GM23338 (cell line): ENCODE measurements around the gene FRMPD1. TPM values are rescaled to one million over a fixed set of nuclear protein-coding genes. Genes with fewer than 3 reads are reported as not detected.

ENCODE experiments used
- ATAC-seq: fragments of 200-7000 bp; cut with Tn5 transposase; 3 replicates; pipeline ENCODE4 v1.9.1; 2020
- DNase-seq: peaks from one replicate; pipeline ENCODE4 v3.0.0-alpha.2; 2015; ENCODE audit warnings: low spot score
- H2AFZ ChIP-seq: fragments of 200-600 bp; sonication (generic); 2 replicates; pipeline ENCODE4 v1.8.0; 2016; ENCODE audit warnings: antibody characterized with exemption, mild to moderate bottlenecking, moderate library complexity
- H3F3A ChIP-seq: fragments of 200-600 bp; sonication (generic); replicated peaks from 2 replicates; pipeline ENCODE4 v1.8.0; 2017; ENCODE audit warnings: antibody characterized with exemption, mixed run types, low read depth
- H3K27ac ChIP-seq: fragments of 200-600 bp; sonication (generic); 2 replicates; pipeline ENCODE4 v1.6.1; 2016; ENCODE audit warnings: low read depth
- H3K27me3 ChIP-seq: fragments of 200-600 bp; sonication (generic); 2 replicates; pipeline ENCODE4 v1.8.0; 2016; ENCODE audit warnings: mild to moderate bottlenecking, mixed run types, moderate library complexity; ENCODE audit not compliant: insufficient read depth
- H3K36me3 ChIP-seq: fragments of 200-600 bp; sonication (generic); 2 replicates; pipeline ENCODE4 v1.8.0; 2016; ENCODE audit warnings: mild to moderate bottlenecking; ENCODE audit not compliant: insufficient read depth
- H3K4me1 ChIP-seq: fragments of 200-600 bp; sonication (generic); 2 replicates; pipeline ENCODE4 v1.8.0; 2016; ENCODE audit warnings: mild to moderate bottlenecking, moderate library complexity; ENCODE audit not compliant: insufficient read depth
- H3K4me2 ChIP-seq: fragments of 200-600 bp; sonication (generic); 2 replicates; pipeline ENCODE4 v1.7.1; 2017; ENCODE audit warnings: mixed run types
- H3K4me3 ChIP-seq: fragments of 200-600 bp; sonication (generic); 2 replicates; pipeline ENCODE4 v1.6.1; 2016; ENCODE audit warnings: mixed run types
- H3K79me2 ChIP-seq: fragments of 200-600 bp; sonication (generic); replicated peaks from 2 replicates; pipeline ENCODE4 v1.8.0; 2017; ENCODE audit warnings: mild to moderate bottlenecking; ENCODE audit not compliant: insufficient read depth
- H3K9me2 ChIP-seq: fragments of 200-600 bp; sonication (generic); 2 replicates; pipeline ENCODE4 v1.8.0; 2017; ENCODE audit not compliant: insufficient read depth
- H4K20me1 ChIP-seq: fragments of 200-600 bp; sonication (generic); replicated peaks from 2 replicates; pipeline ENCODE4 v1.8.0; 2017; ENCODE audit warnings: mild to moderate bottlenecking; ENCODE audit not compliant: insufficient read depth
- H3K27ac Mint-ChIP-seq: 2 replicates; pipeline ENCODE4 v1.8.0; 2020; ENCODE audit warnings: inconsistent platforms, mild to moderate bottlenecking, moderate library complexity, mixed read lengths
- H3K27me3 Mint-ChIP-seq: 3 replicates; pipeline ENCODE4 v1.8.0; 2022; ENCODE audit warnings: low read depth, mild to moderate bottlenecking, moderate library complexity, mixed read lengths, inconsistent platforms; ENCODE audit not compliant: insufficient read depth, poor library complexity
- H3K36me3 Mint-ChIP-seq: 3 replicates; pipeline ENCODE4 v1.8.0; 2021; ENCODE audit warnings: low read depth, mild to moderate bottlenecking, inconsistent platforms, moderate library complexity, mixed read lengths
- H3K4me1 Mint-ChIP-seq: 3 replicates; pipeline ENCODE4 v1.8.0; 2020; ENCODE audit warnings: mild to moderate bottlenecking, inconsistent platforms, mixed read lengths
- H3K4me3 Mint-ChIP-seq: 3 replicates; pipeline ENCODE4 v1.8.0; 2021; ENCODE audit warnings: moderate library complexity, mild to moderate bottlenecking, inconsistent platforms, mixed read lengths
- H3K9me3 Mint-ChIP-seq: 3 replicates; pipeline ENCODE4 v1.8.0; 2020; ENCODE audit warnings: moderate library complexity, mild to moderate bottlenecking, inconsistent platforms, mixed read lengths
- CREB1 ChIP-seq: fragments of 250-450 bp; sonication (Bioruptor Pico); IDR thresholded peaks from 2 replicates; pipeline ENCODE4 v1.5.0; 2020; ENCODE audit warnings: low read depth, mild to moderate bottlenecking, moderate library complexity
- EZH2phosphoT487 ChIP-seq: fragments of 200-600 bp; sonication (generic); IDR thresholded peaks from one replicate; pipeline ENCODE4 v1.8.1; 2018; ENCODE audit warnings: antibody characterized with exemption; ENCODE audit not compliant: unreplicated experiment
- JUNB ChIP-seq: IDR thresholded peaks from one replicate; pipeline ENCODE4 v1.6.1; 2016; ENCODE audit warnings: antibody characterized with exemption; ENCODE audit not compliant: unreplicated experiment
- NANOG ChIP-seq: IDR thresholded peaks from 2 replicates; pipeline ENCODE4 v1.6.1; 2016; ENCODE audit warnings: antibody characterized with exemption, borderline replicate concordance
- POLR2AphosphoS5 ChIP-seq: IDR thresholded peaks from 2 replicates; pipeline ENCODE4 v1.6.1; 2016; ENCODE audit warnings: antibody characterized with exemption, low read depth
- STAT1 ChIP-seq: IDR thresholded peaks from one replicate; pipeline ENCODE4 v1.6.1; 2016; ENCODE audit warnings: antibody characterized with exemption; ENCODE audit not compliant: unreplicated experiment
- ZNF114 ChIP-seq: fragments of 250-450 bp; sonication (Bioruptor Pico); IDR thresholded peaks from 2 replicates; pipeline ENCODE4 v1.5.0; 2020; ENCODE audit warnings: mild to moderate bottlenecking, moderate library complexity
- ZNF331 ChIP-seq: fragments of 250-450 bp; sonication (Bioruptor Pico); IDR thresholded peaks from 2 replicates; pipeline ENCODE4 v1.5.0; 2020; ENCODE audit warnings: low read depth, mild to moderate bottlenecking, moderate library complexity
- polyA plus RNA-seq: library from polyadenylated mRNA; unstranded; fragments of >200 nt; fragmentation: Nextera tagmentation; extraction: Ambion mirVana; gene quantifications from 2 replicates; pipeline ENCODE4 v1.2.1, GENCODE V29; 2016
- total RNA-seq: library from RNA; depleted of rRNA; stranded (reverse); fragments of >200 nt; shearing (Covaris generic); gene quantifications from 2 replicates; pipeline ENCODE4 v1.2.3, GENCODE V29; 2014
- TF ChIP-seq, protein P1 (sequence below), 2 experiments: fragments of 200-600 bp in 1 of 2; sonication (generic) in 1 of 2; conservative IDR thresholded peaks; 2 replicates each; pipeline versions ENCODE4 v1.5.1 to v1.6.1; 2016 to 2017; ENCODE audit warnings: antibody characterized with exemption in 2 of 2, low read depth in 2 of 2, mild to moderate bottlenecking in 2 of 2, moderate library complexity in 1 of 2
- TF ChIP-seq, protein P2 (sequence below): IDR thresholded peaks from 2 replicates; pipeline ENCODE4 v1.6.1; 2016; ENCODE audit warnings: antibody characterized with exemption
- TF ChIP-seq, protein P3 (sequence below): fragments of 250-450 bp; sonication (Bioruptor Pico); IDR thresholded peaks from 2 replicates; pipeline ENCODE4 v1.5.0; 2020; ENCODE audit warnings: mild to moderate bottlenecking, moderate library complexity

Gene FRMPD1
- total and polyA plus RNA-seq, 2 experiments from 2014 or later: 0.23 to 0.63 TPM

DNA sequence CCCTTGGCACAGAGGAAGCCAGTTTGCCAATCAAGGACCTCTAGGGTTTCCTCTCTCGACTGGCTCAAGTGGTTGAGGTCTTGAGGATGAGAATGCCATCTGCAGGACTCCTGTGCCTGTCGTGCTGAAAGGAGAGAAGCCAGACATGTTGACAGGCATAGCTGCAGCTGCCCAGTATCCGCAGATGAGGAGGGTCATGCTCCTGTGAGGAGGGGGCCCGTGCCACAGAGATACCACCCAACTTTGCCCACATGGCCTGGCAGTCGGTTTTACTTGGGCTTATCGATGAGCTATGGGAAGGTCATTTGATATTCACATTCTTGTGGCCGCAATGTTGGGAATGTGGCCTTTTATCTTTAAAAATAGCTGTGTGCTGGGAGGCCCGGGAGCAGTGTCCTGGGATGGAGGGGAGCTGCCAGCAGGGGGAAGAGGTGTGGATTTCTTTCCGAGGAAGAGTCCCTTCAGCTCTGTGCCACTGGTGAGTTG is 17.4 kb downstream of the FRMPD1 start:
- H3K9me2 ChIP-seq: no peaks in the 10 kb centered on the region
- peaks cover 25% of the 10 kb centered on the region for H3K4me1 ChIP-seq
- peak overlapping the region; percentile 88; the same call in 1 of the 2 replicates for H2AFZ ChIP-seq
- H3F3A ChIP-seq: no peaks in the 10 kb centered on the region
- H3K4me2 ChIP-seq: peak overlapping the region; percentile 59
- H3K4me3 Mint-ChIP-seq: peak overlapping the region; percentile 28
- peak; percentile 87 for DNase-seq
- H4K20me1 ChIP-seq: no peaks in the 10 kb centered on the region
- 0 out of 2 replicates have a peak overlapping the region, but pooled peaks have one; percentile 51 for H3K27ac Mint-ChIP-seq
- H3K36me3 ChIP-seq: no peaks in the 10 kb centered on the region
- H3K4me1 Mint-ChIP-seq: peaks cover 47% of the 10 kb centered on the region
- peak; percentile 95 for ATAC-seq
- H3K79me2 ChIP-seq: no peaks in the 10 kb centered on the region
- peaks cover 6% of the 10 kb centered on the region for H3K27me3 Mint-ChIP-seq
- H3K27ac ChIP-seq: peak overlapping the region; percentile 28; the same call in 1 of the 2 replicates
- H3K36me3 Mint-ChIP-seq: no peaks in the 10 kb centered on the region
- peak overlapping the region; percentile 8; the same call in 1 of the 2 replicates for H3K4me3 ChIP-seq
- no peaks in the 10 kb centered on the region for H3K27me3 ChIP-seq
- H3K9me3 Mint-ChIP-seq: peaks cover 3% of the 10 kb centered on the region; the same call in 1 of the 3 replicates
- TF ChIP-seq, protein P1, sequence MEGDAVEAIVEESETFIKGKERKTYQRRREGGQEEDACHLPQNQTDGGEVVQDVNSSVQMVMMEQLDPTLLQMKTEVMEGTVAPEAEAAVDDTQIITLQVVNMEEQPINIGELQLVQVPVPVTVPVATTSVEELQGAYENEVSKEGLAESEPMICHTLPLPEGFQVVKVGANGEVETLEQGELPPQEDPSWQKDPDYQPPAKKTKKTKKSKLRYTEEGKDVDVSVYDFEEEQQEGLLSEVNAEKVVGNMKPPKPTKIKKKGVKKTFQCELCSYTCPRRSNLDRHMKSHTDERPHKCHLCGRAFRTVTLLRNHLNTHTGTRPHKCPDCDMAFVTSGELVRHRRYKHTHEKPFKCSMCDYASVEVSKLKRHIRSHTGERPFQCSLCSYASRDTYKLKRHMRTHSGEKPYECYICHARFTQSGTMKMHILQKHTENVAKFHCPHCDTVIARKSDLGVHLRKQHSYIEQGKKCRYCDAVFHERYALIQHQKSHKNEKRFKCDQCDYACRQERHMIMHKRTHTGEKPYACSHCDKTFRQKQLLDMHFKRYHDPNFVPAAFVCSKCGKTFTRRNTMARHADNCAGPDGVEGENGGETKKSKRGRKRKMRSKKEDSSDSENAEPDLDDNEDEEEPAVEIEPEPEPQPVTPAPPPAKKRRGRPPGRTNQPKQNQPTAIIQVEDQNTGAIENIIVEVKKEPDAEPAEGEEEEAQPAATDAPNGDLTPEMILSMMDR (conservative IDR thresholded peaks at IDR 0.05; ENCODE audit: low read depth in 2 of 2): peak; percentile 44 to 49
- TF ChIP-seq NANOG: no peak
- TF ChIP-seq, protein P2, sequence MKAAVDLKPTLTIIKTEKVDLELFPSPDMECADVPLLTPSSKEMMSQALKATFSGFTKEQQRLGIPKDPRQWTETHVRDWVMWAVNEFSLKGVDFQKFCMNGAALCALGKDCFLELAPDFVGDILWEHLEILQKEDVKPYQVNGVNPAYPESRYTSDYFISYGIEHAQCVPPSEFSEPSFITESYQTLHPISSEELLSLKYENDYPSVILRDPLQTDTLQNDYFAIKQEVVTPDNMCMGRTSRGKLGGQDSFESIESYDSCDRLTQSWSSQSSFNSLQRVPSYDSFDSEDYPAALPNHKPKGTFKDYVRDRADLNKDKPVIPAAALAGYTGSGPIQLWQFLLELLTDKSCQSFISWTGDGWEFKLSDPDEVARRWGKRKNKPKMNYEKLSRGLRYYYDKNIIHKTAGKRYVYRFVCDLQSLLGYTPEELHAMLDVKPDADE: no peak
- TF ChIP-seq ZNF331 (CRISPR knock-in tag): no peak

DNA sequence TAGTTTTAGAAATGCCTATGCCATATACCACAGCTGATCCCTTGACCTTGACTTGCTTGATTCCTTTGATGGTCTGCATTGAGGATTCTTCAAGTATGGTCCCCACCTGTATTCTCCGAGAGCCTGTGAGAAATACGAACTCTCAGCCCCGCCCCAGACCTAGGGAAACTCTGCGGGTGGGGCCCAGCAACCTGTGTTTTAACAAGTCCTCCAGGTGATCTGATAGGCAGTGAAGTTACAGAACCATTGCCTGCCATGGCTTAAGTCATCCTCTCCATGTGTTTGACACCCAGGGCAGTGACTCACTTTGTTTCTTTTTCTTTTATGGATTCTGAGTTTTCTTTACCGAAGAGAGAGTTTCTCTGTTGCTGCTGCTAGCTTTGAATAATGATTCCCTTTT is 18.5 kb downstream of the FRMPD1 start:
- peak; percentile 52 for ATAC-seq
- DNase-seq: peak; percentile 45
- H3K4me1 Mint-ChIP-seq: peaks cover 43% of the 10 kb centered on the region
- TF ChIP-seq JUNB (no peak), EZH2phosphoT487 (no peak), ZNF114 (no peak), POLR2AphosphoS5 (no peak), STAT1 (no peak), CREB1 (CRISPR knock-in tag) (no peak)
- TF ChIP-seq, protein P3, sequence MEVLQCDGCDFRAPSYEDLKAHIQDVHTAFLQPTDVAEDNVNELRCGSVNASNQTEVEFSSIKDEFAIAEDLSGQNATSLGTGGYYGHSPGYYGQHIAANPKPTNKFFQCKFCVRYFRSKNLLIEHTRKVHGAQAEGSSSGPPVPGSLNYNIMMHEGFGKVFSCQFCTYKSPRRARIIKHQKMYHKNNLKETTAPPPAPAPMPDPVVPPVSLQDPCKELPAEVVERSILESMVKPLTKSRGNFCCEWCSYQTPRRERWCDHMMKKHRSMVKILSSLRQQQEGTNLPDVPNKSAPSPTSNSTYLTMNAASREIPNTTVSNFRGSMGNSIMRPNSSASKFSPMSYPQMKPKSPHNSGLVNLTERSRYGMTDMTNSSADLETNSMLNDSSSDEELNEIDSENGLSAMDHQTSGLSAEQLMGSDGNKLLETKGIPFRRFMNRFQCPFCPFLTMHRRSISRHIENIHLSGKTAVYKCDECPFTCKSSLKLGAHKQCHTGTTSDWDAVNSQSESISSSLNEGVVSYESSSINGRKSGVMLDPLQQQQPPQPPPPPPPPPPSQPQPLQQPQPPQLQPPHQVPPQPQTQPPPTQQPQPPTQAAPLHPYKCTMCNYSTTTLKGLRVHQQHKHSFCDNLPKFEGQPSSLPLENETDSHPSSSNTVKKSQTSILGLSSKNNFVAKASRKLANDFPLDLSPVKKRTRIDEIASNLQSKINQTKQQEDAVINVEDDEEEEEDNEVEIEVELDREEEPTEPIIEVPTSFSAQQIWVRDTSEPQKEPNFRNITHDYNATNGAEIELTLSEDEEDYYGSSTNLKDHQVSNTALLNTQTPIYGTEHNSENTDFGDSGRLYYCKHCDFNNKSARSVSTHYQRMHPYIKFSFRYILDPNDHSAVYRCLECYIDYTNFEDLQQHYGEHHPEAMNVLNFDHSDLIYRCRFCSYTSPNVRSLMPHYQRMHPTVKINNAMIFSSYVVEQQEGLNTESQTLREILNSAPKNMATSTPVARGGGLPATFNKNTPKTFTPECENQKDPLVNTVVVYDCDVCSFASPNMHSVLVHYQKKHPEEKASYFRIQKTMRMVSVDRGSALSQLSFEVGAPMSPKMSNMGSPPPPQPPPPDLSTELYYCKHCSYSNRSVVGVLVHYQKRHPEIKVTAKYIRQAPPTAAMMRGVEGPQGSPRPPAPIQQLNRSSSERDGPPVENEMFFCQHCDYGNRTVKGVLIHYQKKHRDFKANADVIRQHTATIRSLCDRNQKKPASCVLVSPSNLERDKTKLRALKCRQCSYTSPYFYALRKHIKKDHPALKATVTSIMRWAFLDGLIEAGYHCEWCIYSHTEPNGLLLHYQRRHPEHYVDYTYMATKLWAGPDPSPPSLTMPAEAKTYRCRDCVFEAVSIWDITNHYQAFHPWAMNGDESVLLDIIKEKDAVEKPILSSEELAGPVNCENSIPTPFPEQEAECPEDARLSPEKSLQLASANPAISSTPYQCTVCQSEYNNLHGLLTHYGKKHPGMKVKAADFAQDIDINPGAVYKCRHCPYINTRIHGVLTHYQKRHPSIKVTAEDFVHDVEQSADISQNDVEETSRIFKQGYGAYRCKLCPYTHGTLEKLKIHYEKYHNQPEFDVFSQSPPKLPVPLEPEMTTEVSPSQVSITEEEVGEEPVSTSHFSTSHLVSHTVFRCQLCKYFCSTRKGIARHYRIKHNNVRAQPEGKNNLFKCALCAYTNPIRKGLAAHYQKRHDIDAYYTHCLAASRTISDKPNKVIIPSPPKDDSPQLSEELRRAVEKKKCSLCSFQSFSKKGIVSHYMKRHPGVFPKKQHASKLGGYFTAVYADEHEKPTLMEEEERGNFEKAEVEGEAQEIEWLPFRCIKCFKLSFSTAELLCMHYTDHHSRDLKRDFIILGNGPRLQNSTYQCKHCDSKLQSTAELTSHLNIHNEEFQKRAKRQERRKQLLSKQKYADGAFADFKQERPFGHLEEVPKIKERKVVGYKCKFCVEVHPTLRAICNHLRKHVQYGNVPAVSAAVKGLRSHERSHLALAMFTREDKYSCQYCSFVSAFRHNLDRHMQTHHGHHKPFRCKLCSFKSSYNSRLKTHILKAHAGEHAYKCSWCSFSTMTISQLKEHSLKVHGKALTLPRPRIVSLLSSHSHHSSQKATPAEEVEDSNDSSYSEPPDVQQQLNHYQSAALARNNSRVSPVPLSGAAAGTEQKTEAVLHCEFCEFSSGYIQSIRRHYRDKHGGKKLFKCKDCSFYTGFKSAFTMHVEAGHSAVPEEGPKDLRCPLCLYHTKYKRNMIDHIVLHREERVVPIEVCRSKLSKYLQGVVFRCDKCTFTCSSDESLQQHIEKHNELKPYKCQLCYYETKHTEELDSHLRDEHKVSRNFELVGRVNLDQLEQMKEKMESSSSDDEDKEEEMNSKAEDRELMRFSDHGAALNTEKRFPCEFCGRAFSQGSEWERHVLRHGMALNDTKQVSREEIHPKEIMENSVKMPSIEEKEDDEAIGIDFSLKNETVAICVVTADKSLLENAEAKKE (CRISPR knock-in tag): no peak
- TF ChIP-seq, protein P1 (conservative IDR thresholded peaks at IDR 0.05; ENCODE audit: low read depth in 2 of 2): no peak

More for the DNA sequence above, 18.5 kb downstream of the FRMPD1 start:
- Mint-ChIP-seq H3K27me3 (peaks cover 6% of the 10 kb centered on the region), H3K36me3 (no peaks in the 10 kb centered on the region), H3K4me3 (no peak overlapping the region), H3K27ac (no peak overlapping the region), H3K9me3 (peaks cover 5% of the 10 kb centered on the region; the same call in 2 of the 3 replicates)
- Histone ChIP-seq H3K36me3 (no peaks in the 10 kb centered on the region), H3K4me3 (no peak overlapping the region), H3K27me3 (no peaks in the 10 kb centered on the region), H3K4me2 (no peak overlapping the region), H3F3A (no peaks in the 10 kb centered on the region), H4K20me1 (no peaks in the 10 kb centered on the region), H3K9me2 (no peaks in the 10 kb centered on the region), H3K79me2 (no peaks in the 10 kb centered on the region), H2AFZ (0 out of 2 replicates have a peak overlapping the region, but pooled peaks have one; percentile 54), H3K4me1 (peaks cover 25% of the 10 kb centered on the region), H3K27ac (no peak overlapping the region)
